ENCODE measurements around the gene MGAM2.

The MGAM2 gene

GRCh38 chr7:142146124-142146523 is 34.6 kb downstream of the MGAM2 start:
- Histone ChIP-seq H3K27me3 (ENCODE audit: control insufficient read depth, insufficient read depth, low read length) (no peaks in the 10 kb centered on the region), H3K4me1 (ENCODE audit: control insufficient read depth, insufficient read depth, low read length) (peaks cover 9% of the 10 kb centered on the region), H3K9me3 (ENCODE audit: control insufficient read depth, insufficient read depth, low read length) (no peaks in the 10 kb centered on the region), H3K9ac (ENCODE audit: low read depth, low read length) (no peak overlapping the region), H3K27ac (ENCODE audit: low read depth, low read length) (no peak overlapping the region), H3K36me3 (ENCODE audit: control insufficient read depth, insufficient read depth, low read length) (no peaks in the 10 kb centered on the region), H3K4me3 (ENCODE audit: low read depth, low read length) (no peak overlapping the region)

GRCh38 chr7:142150356-142150755 is 38.8 kb downstream of the MGAM2 start:
- no peak overlapping the region for H3K27ac ChIP-seq (ENCODE audit: low read depth, low read length)
- peaks cover 9% of the 10 kb centered on the region for H3K4me1 ChIP-seq (ENCODE audit: control insufficient read depth, insufficient read depth, low read length)
- no peaks in the 10 kb centered on the region for H3K36me3 ChIP-seq (ENCODE audit: control insufficient read depth, insufficient read depth, low read length)
- no peaks in the 10 kb centered on the region for H3K9me3 ChIP-seq (ENCODE audit: control insufficient read depth, insufficient read depth, low read length)
- no peak overlapping the region for H3K9ac ChIP-seq (ENCODE audit: low read depth, low read length)
- H3K27me3 ChIP-seq (ENCODE audit: control insufficient read depth, insufficient read depth, low read length), result no peaks in the 10 kb centered on the region
- no peak overlapping the region for H3K4me3 ChIP-seq (ENCODE audit: low read depth, low read length)

- no peak overlapping the region for H3K9ac ChIP-seq (ENCODE audit: low read depth, low read length)
- H3K27ac ChIP-seq (ENCODE audit: low read depth, low read length), result no peak overlapping the region
- peaks cover 7% of the 10 kb centered on the region for H3K4me1 ChIP-seq (ENCODE audit: control insufficient read depth, insufficient read depth, low read length)
- H3K9me3 ChIP-seq (ENCODE audit: control insufficient read depth, insufficient read depth, low read length), result no peaks in the 10 kb centered on the region
- H3K4me3 ChIP-seq (ENCODE audit: low read depth, low read length), result no peak overlapping the region
- no peaks in the 10 kb centered on the region for H3K36me3 ChIP-seq (ENCODE audit: control insufficient read depth, insufficient read depth, low read length)
- H3K27me3 ChIP-seq (ENCODE audit: control insufficient read depth, insufficient read depth, low read length), result no peaks in the 10 kb centered on the region
These were observed 39.4 kb downstream of the MGAM2 start for GRCh38 chr7:142150869-142151268.

GRCh38 chr7:142152076-142152475 is 40.6 kb downstream of the MGAM2 start:
- no peaks in the 10 kb centered on the region for H3K36me3 ChIP-seq (ENCODE audit: control insufficient read depth, insufficient read depth, low read length)
- H3K4me1 ChIP-seq (ENCODE audit: control insufficient read depth, insufficient read depth, low read length), result no peaks in the 10 kb centered on the region
- H3K9ac ChIP-seq (ENCODE audit: low read depth, low read length), result no peak overlapping the region
- H3K4me3 ChIP-seq (ENCODE audit: low read depth, low read length), result no peak overlapping the region
- H3K27ac ChIP-seq (ENCODE audit: low read depth, low read length), result no peak overlapping the region
- H3K9me3 ChIP-seq (ENCODE audit: control insufficient read depth, insufficient read depth, low read length), result no peaks in the 10 kb centered on the region
- no peaks in the 10 kb centered on the region for H3K27me3 ChIP-seq (ENCODE audit: control insufficient read depth, insufficient read depth, low read length)

GRCh38 chr7:142153400-142153799 is 41.9 kb downstream of the MGAM2 start:
- H3K4me1 ChIP-seq (ENCODE audit: control insufficient read depth, insufficient read depth, low read length), result no peaks in the 10 kb centered on the region
- H3K4me3 ChIP-seq (ENCODE audit: low read depth, low read length), result no peak overlapping the region
- no peaks in the 10 kb centered on the region for H3K9me3 ChIP-seq (ENCODE audit: control insufficient read depth, insufficient read depth, low read length)
- no peaks in the 10 kb centered on the region for H3K27me3 ChIP-seq (ENCODE audit: control insufficient read depth, insufficient read depth, low read length)
- no peak overlapping the region for H3K27ac ChIP-seq (ENCODE audit: low read depth, low read length)
- H3K9ac ChIP-seq (ENCODE audit: low read depth, low read length), result no peak overlapping the region
- no peaks in the 10 kb centered on the region for H3K36me3 ChIP-seq (ENCODE audit: control insufficient read depth, insufficient read depth, low read length)

GRCh38 chr7:142158736-142159496 is 47.4 kb downstream of the MGAM2 start:
- Histone ChIP-seq H3K27me3 (ENCODE audit: control insufficient read depth, insufficient read depth, low read length) (no peaks in the 10 kb centered on the region), H3K4me1 (ENCODE audit: control insufficient read depth, insufficient read depth, low read length) (no peaks in the 10 kb centered on the region), H3K36me3 (ENCODE audit: control insufficient read depth, insufficient read depth, low read length) (no peaks in the 10 kb centered on the region), H3K4me3 (ENCODE audit: low read depth, low read length) (no peak overlapping the region), H3K9ac (ENCODE audit: low read depth, low read length) (no peak overlapping the region), H3K27ac (ENCODE audit: low read depth, low read length) (no peak overlapping the region), H3K9me3 (ENCODE audit: control insufficient read depth, insufficient read depth, low read length) (no peaks in the 10 kb centered on the region)

- Histone ChIP-seq H3K4me1 (ENCODE audit: control insufficient read depth, insufficient read depth, low read length) (no peaks in the 10 kb centered on the region), H3K36me3 (ENCODE audit: control insufficient read depth, insufficient read depth, low read length) (no peaks in the 10 kb centered on the region), H3K4me3 (ENCODE audit: low read depth, low read length) (no peak overlapping the region), H3K9ac (ENCODE audit: low read depth, low read length) (no peak overlapping the region), H3K27ac (ENCODE audit: low read depth, low read length) (no peak overlapping the region), H3K27me3 (ENCODE audit: control insufficient read depth, insufficient read depth, low read length) (no peaks in the 10 kb centered on the region), H3K9me3 (ENCODE audit: control insufficient read depth, insufficient read depth, low read length) (no peaks in the 10 kb centered on the region)
These were observed 50.4 kb downstream of the MGAM2 start for GRCh38 chr7:142161921-142162320.

GRCh38 chr7:142168746-142169145 is 57.2 kb downstream of the MGAM2 start:
- H3K27ac ChIP-seq (ENCODE audit: low read depth, low read length), result no peak overlapping the region
- no peaks in the 10 kb centered on the region for H3K4me1 ChIP-seq (ENCODE audit: control insufficient read depth, insufficient read depth, low read length)
- H3K36me3 ChIP-seq (ENCODE audit: control insufficient read depth, insufficient read depth, low read length), result no peaks in the 10 kb centered on the region
- no peak overlapping the region for H3K9ac ChIP-seq (ENCODE audit: low read depth, low read length)
- H3K9me3 ChIP-seq (ENCODE audit: control insufficient read depth, insufficient read depth, low read length), result no peaks in the 10 kb centered on the region
- no peak overlapping the region for H3K4me3 ChIP-seq (ENCODE audit: low read depth, low read length)
- H3K27me3 ChIP-seq (ENCODE audit: control insufficient read depth, insufficient read depth, low read length), result no peaks in the 10 kb centered on the region

- no peaks in the 10 kb centered on the region for H3K36me3 ChIP-seq (ENCODE audit: control insufficient read depth, insufficient read depth, low read length)
- no peak overlapping the region for H3K4me3 ChIP-seq (ENCODE audit: low read depth, low read length)
- H3K9me3 ChIP-seq (ENCODE audit: control insufficient read depth, insufficient read depth, low read length), result no peaks in the 10 kb centered on the region
- H3K4me1 ChIP-seq (ENCODE audit: control insufficient read depth, insufficient read depth, low read length), result no peaks in the 10 kb centered on the region
- H3K27me3 ChIP-seq (ENCODE audit: control insufficient read depth, insufficient read depth, low read length), result no peaks in the 10 kb centered on the region
- no peak overlapping the region for H3K27ac ChIP-seq (ENCODE audit: low read depth, low read length)
- no peak overlapping the region for H3K9ac ChIP-seq (ENCODE audit: low read depth, low read length)
These were observed 61.4 kb downstream of the MGAM2 start for GRCh38 chr7:142172932-142173331.

GRCh38 chr7:142174441-142174840 is 62.9 kb downstream of the MGAM2 start:
- Histone ChIP-seq H3K4me3 (ENCODE audit: low read depth, low read length) (no peak overlapping the region), H3K9ac (ENCODE audit: low read depth, low read length) (no peak overlapping the region), H3K4me1 (ENCODE audit: control insufficient read depth, insufficient read depth, low read length) (no peaks in the 10 kb centered on the region), H3K27me3 (ENCODE audit: control insufficient read depth, insufficient read depth, low read length) (no peaks in the 10 kb centered on the region), H3K36me3 (ENCODE audit: control insufficient read depth, insufficient read depth, low read length) (no peaks in the 10 kb centered on the region), H3K9me3 (ENCODE audit: control insufficient read depth, insufficient read depth, low read length) (no peaks in the 10 kb centered on the region), H3K27ac (ENCODE audit: low read depth, low read length) (no peak overlapping the region)

- Histone ChIP-seq H3K9me3 (ENCODE audit: control insufficient read depth, insufficient read depth, low read length) (no peaks in the 10 kb centered on the region), H3K36me3 (ENCODE audit: control insufficient read depth, insufficient read depth, low read length) (no peaks in the 10 kb centered on the region), H3K4me3 (ENCODE audit: low read depth, low read length) (no peak overlapping the region), H3K9ac (ENCODE audit: low read depth, low read length) (no peak overlapping the region), H3K27me3 (ENCODE audit: control insufficient read depth, insufficient read depth, low read length) (no peaks in the 10 kb centered on the region), H3K27ac (ENCODE audit: low read depth, low read length) (no peak overlapping the region), H3K4me1 (ENCODE audit: control insufficient read depth, insufficient read depth, low read length) (no peaks in the 10 kb centered on the region)
These were observed 64.1 kb downstream of the MGAM2 start for GRCh38 chr7:142175594-142175993.
